Activated gamma-delta T cell treated with Interleukin-2 at 50 U/mL for 16 hours (primary cell): ENCODE data around the gene CFAP65.

Experiments
- DNase-seq: peaks from one replicate; pipeline ENCODE4 v3.0.0-alpha.2; 2020

CFAP65 gene, protein sequence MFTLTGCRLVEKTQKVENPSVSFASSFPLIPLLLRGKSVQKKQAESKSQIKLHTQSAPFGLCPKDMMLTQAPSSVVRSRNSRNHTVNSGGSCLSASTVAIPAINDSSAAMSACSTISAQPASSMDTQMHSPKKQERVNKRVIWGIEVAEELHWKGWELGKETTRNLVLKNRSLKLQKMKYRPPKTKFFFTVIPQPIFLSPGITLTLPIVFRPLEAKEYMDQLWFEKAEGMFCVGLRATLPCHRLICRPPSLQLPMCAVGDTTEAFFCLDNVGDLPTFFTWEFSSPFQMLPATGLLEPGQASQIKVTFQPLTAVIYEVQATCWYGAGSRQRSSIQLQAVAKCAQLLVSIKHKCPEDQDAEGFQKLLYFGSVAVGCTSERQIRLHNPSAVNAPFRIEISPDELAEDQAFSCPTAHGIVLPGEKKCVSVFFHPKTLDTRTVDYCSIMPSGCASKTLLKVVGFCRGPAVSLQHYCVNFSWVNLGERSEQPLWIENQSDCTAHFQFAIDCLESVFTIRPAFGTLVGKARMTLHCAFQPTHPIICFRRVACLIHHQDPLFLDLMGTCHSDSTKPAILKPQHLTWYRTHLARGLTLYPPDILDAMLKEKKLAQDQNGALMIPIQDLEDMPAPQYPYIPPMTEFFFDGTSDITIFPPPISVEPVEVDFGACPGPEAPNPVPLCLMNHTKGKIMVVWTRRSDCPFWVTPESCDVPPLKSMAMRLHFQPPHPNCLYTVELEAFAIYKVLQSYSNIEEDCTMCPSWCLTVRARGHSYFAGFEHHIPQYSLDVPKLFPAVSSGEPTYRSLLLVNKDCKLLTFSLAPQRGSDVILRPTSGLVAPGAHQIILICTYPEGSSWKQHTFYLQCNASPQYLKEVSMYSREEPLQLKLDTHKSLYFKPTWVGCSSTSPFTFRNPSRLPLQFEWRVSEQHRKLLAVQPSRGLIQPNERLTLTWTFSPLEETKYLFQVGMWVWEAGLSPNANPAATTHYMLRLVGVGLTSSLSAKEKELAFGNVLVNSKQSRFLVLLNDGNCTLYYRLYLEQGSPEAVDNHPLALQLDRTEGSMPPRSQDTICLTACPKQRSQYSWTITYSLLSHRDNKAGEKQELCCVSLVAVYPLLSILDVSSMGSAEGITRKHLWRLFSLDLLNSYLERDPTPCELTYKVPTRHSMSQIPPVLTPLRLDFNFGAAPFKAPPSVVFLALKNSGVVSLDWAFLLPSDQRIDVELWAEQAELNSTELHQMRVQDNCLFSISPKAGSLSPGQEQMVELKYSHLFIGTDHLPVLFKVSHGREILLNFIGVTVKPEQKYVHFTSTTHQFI (N-terminal part only)

DNA sequence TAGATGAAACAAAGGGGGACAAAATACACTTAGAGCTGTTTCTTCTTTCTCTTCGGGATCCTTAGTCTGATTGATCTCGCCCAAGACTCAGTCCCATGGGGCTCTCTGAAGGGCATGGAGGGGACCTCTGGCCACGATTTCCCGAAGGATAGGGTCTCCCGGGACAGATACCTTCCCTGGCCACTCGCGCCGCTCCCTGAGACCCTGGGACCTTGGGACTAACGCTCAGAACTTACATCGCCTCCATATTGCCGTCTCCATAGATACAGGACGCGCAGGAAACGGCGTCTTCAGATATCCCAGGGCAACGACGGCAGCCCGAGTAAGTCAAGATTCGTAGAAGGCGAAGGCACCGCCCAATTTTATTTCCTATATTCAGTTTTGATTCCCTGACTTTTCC, at the start of gene CFAP65:
Gene CFAP65, minus strand, starts transcription at position 265 of the 400 bp plus-strand sequence. CDS start 2,468 bp downstream, outside the sequence.
- DNase-seq: no peak

DNA sequence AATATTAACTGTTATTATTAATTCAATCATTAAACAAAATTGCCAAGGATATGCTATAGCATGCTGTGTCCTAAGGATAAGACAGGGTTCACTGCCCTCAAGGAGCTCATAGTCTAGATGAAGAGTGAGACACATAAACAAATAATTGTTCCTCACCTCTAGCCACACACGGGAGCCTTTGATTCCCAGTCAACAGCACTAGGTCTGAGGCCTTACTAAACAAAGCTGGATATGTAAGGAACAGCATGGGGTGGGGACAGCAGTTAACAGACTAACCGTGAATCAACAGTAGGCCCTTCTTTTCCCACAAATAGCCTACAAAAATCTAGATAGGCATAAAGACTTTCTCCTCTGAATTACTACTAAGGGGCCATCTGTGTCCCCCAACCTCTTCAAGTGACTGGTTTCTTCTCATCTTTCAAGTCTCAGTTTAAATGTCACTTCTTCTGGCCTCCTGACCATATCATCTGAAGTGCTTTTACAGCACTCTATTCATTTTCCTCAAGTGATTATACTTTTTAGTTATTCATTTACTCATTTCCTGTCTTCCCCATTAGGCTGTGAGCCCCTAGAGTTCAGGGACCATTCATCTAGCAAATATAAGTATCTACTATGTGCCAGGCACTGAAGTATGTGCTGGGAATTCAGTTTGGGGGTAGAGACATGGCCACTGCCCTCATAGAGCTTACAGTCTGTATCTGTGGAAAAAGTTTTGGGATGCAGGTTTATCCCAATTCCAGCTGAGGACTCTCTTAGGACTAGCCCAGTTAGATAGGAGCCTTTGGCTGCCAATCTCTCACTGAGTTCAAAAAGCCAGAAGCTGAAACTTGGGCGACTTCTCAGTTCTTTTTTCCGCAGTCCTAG, 49.4 kb upstream of the CFAP65 start:
- no peak for DNase-seq

DNA sequence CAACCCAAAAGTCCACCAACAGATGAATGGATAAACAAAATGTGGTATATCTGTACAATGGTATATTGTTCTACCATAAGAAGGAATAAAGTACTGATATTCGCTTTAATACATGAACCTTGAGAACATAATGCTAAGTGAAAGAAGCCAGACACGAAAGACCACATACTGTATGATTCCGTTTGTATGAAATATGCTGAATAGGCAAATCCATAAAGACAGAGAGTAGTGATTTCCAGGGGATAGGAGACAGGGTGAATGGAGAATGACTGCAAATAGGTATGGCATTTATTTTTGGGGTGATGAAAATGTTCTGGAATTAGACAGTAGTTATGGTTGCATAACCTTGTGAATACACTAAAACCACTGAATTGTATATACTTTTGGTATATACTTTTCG, 48.0 kb upstream of the CFAP65 start:
- no peak for DNase-seq

DNA sequence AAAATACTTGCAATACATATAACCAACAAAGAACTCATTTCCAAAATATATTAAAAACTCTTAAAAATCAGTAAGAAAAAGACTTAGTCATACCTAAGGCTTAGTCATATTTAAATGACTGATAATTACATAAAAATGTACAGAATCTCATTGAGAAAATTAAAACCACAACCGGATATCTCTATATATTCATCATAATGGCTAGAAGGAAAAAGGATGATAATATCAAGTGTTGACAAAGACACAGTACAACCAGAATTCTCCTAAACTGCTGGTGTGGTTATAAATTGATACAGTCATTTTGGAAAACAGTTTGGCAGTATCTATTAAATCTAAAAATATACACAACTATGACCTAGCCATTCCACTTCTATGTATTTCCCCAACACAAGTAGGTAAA, 46.5 kb upstream of the CFAP65 start:
- DNase-seq: no peak

DNA sequence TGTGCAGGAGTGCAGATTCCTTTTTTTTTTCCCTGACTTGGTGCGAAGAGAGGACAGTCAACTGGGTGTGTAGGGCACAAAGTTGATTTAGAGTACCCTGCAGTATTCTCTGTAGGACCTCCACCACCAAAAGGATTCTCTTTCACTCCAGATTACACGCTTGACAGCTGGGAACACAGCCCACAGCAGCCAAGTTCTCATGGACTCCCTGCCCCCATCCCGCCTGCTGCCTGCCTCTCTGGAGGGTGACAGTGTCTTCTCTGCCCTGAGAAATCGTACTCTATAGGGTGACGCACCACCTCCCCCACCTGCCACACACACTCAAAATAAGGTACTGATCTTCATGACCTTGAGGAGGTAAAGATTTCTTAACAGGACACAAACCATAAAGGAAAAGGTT, 46.0 kb upstream of the CFAP65 start:
- DNase-seq: no peak

DNA sequence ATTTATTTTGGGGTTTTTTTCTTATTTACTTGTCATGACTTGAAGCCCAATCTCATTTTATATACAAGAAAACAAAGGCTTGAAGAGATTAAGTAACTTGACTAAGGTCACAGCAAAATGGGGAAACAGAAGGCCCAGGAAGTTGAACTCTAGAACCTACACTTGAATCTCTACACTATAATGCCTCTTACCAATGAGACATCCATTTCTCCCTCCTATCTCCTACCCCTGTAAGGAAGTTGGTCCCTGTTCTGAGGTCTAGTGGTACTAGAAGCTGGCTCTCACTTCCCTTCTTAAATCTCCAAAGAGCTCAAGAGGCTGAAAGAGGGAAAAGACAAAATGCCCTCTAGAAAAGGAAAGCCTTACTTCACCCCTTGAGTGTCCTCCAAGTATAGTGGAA, 44.9 kb upstream of the CFAP65 start:
- no peak for DNase-seq

DNA sequence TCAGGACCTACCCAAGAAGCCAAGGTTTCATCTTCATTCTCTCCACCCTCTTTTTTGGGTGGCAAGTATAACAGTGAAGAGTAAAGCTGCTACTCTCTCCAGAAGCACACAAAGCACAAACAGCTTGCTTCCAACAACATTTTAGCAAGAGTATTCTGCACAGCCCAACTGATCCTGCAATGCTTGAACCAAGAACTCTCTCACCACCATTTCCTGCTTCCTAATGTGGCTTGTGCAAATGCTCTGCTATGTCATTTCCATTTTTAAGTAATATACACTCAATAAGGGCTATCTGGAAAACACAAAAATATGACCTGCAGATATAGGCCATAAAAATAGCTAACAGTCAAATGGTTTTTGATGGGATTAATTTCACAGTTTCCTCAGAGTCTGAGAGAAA, 43.5 kb upstream of the CFAP65 start:
- no peak for DNase-seq

DNA sequence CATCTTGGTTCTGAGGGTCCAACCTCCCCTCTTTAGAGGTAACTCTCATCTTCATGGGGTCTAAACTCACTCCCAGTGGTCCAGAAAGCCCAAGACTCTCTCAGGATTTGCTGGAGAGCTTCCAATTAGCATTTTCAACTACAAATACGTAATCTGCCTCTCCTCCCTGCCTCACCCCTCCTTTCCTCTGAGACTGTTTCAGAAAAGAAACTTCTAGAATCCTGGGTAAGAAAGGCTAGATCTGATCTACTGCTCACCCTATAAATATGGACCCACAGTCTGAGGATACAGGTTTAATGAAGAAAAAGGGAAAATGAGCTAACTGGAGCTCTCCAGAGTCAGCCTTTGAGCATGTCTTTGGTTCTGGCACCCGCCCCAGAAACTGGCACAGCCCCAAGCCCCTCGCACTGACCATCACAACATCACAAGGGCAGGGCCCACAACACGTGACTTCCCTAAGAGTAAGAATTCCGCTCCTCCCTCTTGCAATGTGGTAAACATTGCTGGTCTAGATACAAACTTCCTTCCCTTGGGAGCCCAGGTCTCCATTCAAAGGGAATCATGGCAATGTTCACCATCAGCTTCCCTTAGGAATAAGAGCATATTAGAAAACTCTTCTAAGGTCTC, 41.1 kb upstream of the CFAP65 start:
- DNase-seq: no peak

DNA sequence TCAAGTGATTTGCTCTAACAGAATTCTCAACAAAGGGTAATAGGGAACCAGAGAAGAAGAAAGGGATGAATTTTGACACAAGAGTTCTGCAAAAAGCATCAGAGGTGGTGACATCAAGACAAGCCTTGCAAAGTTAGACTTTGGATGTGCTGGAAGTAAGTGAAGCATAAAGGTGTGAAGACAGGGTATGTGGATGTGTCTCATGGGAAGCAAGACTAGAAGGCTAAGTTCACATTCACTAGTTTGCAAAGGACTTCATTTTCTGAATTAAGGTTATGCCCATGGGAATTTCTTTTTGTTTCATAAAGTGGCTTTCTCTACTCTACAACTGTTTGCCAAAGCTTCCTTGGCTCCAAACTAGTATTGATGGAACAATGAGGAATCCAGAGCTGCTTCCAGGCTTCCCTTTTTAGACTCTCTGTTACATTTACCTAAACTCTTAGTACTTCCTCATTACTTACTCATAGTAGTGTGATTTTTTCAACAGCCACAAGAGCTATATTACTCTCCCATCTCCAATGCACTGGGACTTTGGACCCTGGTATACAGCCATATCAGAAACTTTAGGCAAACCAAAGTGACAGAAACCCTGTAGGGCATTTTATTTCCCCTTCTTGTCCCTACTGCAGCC, 40.5 kb upstream of the CFAP65 start:
- DNase-seq: no peak

DNA sequence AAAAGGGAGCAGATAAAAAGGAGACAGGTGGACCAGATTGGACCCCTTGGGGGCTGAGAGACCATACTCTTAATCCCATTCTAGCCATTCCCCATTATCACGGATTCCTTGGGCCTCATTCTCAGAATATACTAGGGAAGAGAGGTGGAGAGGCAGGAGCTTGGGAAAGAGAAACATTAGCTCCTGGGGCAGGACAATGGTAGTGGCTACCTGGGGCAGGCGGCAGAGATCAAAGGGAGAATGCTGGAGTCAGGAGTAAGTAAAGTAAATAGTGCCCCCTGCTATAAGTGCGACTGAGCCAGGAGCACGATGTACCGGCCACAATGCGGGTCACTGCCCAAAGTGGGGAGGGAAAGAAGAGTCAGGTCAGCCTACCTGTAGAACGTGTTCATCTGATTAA, 39.8 kb upstream of the CFAP65 start:
- DNase-seq: no peak

DNA sequence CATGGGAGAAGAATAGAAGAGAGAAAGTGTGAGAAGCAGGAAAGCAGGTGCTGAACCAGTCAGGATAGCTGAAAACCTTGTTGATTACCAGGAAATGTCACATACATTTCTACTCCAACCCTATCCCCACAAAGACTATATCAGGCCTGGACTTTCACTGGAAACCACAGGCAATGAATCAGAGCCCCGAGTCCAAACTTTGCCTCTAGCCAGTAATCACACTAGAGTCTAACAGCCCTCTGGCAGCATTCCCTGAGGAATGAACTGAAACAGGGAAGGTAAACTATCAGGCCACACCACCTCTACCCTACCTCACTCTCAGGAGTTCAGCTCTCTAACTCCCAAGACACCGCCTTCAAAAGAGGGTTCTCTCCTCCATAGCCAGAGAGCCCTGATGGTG, 38.1 kb upstream of the CFAP65 start:
- no peak for DNase-seq

DNA sequence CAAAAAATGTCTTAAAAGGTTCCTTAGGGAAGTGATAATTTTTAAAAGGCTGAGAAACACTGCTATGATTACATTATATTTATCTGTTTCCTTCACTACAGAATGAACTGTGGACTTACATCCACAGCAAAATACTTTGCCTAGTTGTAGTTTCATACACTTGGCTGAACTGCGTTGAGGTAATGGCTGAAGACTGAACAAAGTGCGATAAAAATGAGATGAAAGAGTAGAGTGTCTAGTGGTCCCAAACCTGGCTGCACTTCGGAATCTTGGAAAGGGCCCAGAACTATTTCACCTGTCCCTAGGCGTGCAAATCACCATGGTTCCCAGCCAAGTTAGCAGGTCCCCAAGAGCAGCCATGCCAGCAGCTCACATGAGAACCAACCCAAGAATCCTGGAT, 37.6 kb upstream of the CFAP65 start:
- no peak for DNase-seq

DNA sequence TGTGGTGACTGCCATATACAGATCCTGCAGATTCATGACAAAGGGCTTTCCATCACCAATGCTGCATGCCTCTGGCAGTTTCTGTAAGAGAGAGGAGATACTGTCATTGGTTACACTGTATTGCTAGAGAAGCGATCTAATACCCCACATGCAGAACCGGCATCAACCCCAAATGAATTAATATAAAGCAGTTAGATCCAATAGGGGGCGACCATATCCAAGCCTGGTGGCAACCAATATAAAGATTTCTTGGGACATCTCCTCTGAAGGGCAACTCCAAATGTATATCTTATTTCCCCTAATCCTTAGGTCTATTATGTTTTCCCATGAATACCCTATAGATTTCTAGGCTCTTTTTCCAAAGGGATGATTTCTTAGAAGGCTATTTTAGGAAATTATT, 36.8 kb upstream of the CFAP65 start:
- no peak for DNase-seq

DNA sequence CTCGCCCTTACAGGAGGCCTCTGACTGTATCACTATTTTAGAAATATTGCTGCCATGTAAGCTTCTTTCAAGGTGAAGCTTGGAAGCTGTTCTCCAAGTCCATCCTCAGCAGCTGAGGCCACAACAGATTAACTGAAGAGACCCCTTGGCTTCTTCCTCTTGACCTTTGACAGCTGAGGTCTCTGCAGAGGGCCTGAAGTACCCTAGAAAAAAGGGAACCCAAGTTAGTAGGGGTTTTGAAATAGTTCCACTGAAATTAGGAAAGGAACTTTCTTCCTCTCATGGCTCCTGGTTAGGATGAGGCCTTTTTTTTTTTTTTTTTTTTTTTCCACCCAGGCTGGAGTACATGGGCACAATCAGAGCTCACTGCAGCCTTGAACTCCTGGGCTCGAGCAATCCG, 34.9 kb upstream of the CFAP65 start:
- no peak for DNase-seq

DNA sequence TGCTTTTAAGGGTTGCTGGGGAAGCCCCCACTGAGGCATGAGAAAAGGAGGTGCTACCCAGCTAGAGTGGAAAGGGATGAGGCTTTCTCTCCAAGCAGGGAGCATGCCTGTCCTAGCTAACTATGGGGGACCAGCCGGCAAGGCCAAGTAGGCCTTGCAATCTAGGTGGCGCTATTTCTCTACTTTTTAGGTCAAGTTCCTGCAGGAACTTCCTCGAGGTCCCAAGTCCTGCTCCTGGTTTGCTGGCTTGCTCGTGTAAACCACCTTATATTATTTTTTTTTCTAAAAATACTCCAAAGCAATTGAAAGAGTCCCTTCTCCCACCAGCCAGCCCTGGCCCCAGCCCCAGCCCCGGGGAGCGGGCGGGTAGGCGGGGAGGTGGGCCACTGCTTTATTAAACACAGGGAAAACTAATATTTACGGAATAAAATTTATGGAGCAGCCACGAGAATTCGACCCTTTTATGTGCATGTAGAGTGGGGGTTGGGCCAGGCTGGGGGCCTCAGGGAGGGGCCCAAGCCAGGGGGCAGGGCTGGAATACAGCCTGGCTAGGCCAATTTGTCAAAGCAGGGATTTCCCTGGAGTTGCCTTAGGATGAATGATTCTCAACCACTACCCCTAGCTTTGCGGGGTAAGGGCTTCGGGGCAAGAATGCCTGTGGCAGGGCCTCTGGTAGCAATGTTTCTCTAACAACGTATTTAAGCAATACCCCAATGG, 32.3 kb upstream of the CFAP65 start:
- DNase-seq: no peak

DNA sequence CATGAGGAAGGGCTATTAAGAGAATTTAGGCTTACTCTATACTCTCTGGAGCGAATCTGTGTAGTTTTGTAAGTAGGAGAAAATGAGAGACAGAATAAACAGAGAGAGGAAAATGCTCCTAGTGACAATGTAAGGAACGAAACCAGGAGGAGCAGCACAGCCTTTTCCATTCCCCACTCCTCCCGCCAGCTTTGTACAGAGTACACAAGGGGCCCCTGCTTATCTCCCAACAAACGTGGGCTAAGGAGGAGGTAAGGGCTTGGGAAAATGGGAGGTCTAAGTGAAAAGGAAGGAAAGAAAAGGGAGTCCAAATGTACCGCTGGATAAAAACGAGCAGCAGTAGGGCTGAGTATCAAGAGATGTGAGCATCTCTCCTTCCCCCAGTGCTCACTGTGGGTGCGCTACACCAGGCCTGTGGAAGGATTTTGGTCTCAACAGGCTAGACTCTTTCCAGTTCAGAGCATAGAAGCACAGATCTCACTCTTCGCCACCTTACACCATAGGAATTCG, 31.5 kb upstream of the CFAP65 start:
- DNase-seq: no peak

DNA sequence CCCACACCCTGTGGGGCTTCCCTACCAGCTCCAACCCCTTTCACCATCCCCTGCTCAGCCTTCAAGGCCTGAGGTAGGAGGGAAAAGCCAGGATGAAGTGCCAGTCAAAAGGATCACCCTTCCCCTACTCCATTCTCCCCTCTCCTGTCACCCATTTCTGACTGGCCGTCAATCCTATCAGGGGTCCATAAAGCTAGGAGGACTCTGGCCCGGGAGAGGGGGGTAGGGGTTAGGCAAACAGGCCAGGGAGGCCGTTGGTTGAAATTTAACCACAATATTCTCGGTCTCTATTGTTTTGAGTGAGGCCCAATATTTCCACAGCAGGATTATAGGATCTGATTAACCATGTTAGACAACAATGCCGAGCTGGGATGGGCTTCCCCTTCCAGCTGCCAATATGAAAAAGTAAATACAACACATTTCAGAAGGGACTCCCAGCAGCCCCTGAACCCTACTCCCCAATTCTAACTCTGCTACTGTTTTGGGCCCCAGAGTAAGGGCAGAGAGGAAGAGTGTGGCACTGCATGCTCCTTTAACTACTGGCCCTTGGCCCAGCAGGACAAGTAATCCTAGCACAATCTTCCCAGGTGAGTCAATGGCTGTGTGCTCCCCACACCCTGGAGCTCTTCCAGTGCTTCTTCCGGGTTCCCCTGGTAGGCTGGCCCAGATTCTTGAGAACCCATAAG, 30.0 kb upstream of the CFAP65 start:
- no peak for DNase-seq

DNA sequence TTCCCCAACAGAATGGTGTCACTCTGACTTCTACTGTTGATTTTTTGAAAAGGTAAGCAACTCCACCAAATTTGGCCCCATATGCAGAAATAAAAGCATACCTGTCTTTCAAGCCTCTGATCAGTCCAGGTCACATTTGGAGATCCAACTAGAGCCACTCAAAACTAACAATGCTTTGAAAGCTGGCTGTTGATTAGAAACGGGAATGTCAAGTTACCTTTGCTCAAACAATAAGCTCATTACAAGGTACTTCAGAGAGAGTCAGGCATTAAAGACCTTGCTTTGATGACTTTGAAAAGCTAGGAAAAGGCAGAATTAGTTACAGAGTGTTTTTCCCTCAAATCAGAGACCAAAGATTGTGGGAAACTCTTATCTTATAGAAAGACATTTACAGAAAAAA, 24.2 kb upstream of the CFAP65 start:
- no peak for DNase-seq

DNA sequence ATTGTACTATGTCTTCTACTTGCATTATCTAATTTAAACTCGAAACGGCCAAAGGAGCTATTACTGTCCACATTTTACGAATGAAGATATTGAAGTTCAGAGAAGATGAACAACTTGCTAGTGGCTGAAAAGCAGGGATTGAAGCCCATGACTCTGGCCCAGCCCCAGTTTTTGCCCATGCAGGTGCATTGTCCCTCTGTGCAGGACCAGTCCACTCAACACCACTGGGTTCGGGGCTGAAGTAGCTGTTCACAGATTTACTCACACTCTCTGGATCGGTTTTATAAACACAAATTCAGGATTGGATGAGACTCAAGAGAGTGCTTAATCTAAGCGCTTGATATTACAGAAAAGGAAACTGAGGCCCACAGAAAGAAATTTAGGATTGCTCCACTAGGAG, 20.8 kb upstream of the CFAP65 start:
- DNase-seq: no peak
